CD4-positive, alpha-beta T cell treated with Interleukin-2 at 100 ng/mL for 4 hours (primary cell): ENCODE data around the gene PTPRN.
"Not testable (repeated sequence)": the region's sequence is repeated elsewhere in the genome, so short reads cannot be mapped to it uniquely, and the experiment has no call there.

Source experiments
- DNase-seq: peaks from one replicate; pipeline ENCODE4 v3.0.0-alpha.2; 2020; ENCODE audit warnings: low spot score

PTPRN gene

GRCh38 chr2:219269362-219270054 lies 39.7 kb downstream of the PTPRN start:
- DNase-seq: no peak

- no peak for DNase-seq
These were observed 40.9 kb downstream of the PTPRN start for GRCh38 chr2:219268294-219268693.

- DNase-seq: no peak
These were observed 42.3 kb downstream of the PTPRN start for GRCh38 chr2:219266886-219267285.

- DNase-seq: no peak
These were observed 43.0 kb downstream of the PTPRN start for GRCh38 chr2:219266232-219266631.

- no peak for DNase-seq
These were observed 48.0 kb downstream of the PTPRN start for GRCh38 chr2:219261024-219261855.

GRCh38 chr2:219258942-219259341 lies 50.3 kb downstream of the PTPRN start:
- DNase-seq: not testable (repeated sequence)

GRCh38 chr2:219254590-219255201 lies 54.5 kb downstream of the PTPRN start:
- DNase-seq: peak; percentile 59

GRCh38 chr2:219253753-219254589 lies 55.2 kb downstream of the PTPRN start, which contains the start of gene TUBA4A:
TSS of gene TUBA4A (minus strand) at chr2:219253918. CDS start at chr2:219253858, 60 bp downstream.
- peak; percentile 89 for DNase-seq

- peak; percentile 41 for DNase-seq
These were observed 56.1 kb downstream of the PTPRN start, which contains the start of gene TUBA4B for GRCh38 chr2:219252900-219253752. TSS of gene TUBA4B (plus strand) at chr2:219253243. CDS start at chr2:219253408, 165 bp downstream.

- no peak for DNase-seq
These were observed 56.7 kb downstream of the PTPRN start for GRCh38 chr2:219252570-219252899.

- peak; percentile 56 for DNase-seq
These were observed 57.1 kb downstream of the PTPRN start for GRCh38 chr2:219252084-219252483.

GRCh38 chr2:219251656-219252055 lies 57.5 kb downstream of the PTPRN start:
- DNase-seq: no peak

GRCh38 chr2:219250049-219250781 lies 59.0 kb downstream of the PTPRN start:
- DNase-seq: no peak

GRCh38 chr2:219249203-219249980 lies 59.8 kb downstream of the PTPRN start:
- peak; percentile 55 for DNase-seq

GRCh38 chr2:219248845-219249202 lies 60.4 kb downstream of the PTPRN start:
- DNase-seq: no peak

- peak; percentile 82 for DNase-seq
These were observed 61.2 kb downstream of the PTPRN start for GRCh38 chr2:219247678-219248642.

- DNase-seq: no peak
These were observed 62.6 kb downstream of the PTPRN start for GRCh38 chr2:219246559-219246958.

- no peak for DNase-seq
These were observed 63.3 kb downstream of the PTPRN start for GRCh38 chr2:219245899-219246230.
